HG03442 (cell line): Measurements from ENCODE around the gene HLX.

Experiments used
- ATAC-seq: cut with Tn5 transposase; IDR thresholded peaks from one replicate; pipeline ENCODE4 v1.9.1; 2021; ENCODE audit warnings: mild to moderate bottlenecking, moderate library complexity; ENCODE audit not compliant: unreplicated experiment

Gene HLX, protein sequence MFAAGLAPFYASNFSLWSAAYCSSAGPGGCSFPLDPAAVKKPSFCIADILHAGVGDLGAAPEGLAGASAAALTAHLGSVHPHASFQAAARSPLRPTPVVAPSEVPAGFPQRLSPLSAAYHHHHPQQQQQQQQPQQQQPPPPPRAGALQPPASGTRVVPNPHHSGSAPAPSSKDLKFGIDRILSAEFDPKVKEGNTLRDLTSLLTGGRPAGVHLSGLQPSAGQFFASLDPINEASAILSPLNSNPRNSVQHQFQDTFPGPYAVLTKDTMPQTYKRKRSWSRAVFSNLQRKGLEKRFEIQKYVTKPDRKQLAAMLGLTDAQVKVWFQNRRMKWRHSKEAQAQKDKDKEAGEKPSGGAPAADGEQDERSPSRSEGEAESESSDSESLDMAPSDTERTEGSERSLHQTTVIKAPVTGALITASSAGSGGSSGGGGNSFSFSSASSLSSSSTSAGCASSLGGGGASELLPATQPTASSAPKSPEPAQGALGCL

GRCh38 chr1:220879076-220879508, at the start of gene HLX:
TSS of gene HLX (plus strand) at chr1:220879443. CDS start at chr1:220879858, 415 bp downstream.
- ATAC-seq: peak; percentile 53

DNA sequence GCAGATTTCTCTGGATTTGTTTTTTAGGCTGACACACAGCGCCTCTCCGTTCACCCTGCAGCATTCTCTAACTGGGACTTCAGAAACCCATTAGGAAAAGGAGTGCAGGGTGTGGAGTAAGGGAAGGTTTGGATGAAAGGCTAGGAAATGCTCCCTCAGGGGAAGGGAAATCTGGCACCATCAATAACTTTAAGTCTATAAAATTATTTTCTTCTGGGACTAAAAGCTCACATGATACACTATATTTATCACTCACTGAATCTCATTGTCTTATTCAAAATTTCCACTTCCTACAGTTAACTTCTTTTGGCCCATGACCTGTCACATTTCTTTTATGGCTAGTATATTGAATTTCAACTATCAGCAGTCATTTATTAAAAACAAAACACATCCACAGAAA, 45.8 kb upstream of the HLX start:
- ATAC-seq: no peak

GRCh38 chr1:220834155-220834870, 44.9 kb upstream of the HLX start:
- ATAC-seq: no peak

DNA sequence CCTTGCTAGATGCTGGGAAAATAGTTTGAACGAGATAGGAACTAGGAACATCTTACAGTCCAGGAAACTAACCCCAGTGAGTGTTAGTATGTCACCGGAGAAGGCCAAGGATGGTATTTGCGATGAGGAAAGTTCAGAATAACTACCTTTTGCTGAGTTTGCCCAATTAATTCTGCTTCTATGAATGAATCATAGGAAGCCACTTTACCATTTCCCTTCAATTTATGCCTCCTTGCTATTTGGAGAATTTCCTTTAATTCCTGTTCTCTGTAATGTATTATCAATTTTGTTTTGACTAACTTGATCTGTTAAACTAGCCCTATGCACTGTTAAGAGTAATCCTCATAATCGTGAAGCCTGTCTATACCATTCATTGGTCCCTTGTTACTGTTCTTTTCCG, 40.7 kb upstream of the HLX start:
- ATAC-seq: no peak

GRCh38 chr1:220839474-220839873, 39.8 kb upstream of the HLX start:
- ATAC-seq: no peak

DNA sequence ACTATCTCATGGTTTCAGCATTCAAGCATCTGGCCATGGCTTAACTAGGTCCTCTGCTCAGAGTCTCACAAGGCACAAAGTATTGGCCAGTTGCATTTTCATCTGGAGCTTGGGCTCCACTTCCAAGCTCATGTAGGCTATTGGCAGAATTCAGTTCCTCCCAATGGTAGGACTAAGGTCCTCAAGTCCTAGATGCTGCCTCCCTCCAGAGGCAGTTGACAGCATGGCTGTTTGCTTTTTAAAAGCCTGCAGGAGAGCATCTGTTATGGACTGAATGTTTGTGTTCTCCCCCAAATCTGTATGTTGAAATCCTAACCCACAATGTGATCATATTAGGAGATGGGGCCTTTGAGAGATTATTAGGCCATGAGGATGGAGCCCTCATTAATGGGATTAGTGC, 38.0 kb upstream of the HLX start:
- no peak for ATAC-seq

GRCh38 chr1:220843481-220844011, 35.7 kb upstream of the HLX start:
- no peak for ATAC-seq

DNA sequence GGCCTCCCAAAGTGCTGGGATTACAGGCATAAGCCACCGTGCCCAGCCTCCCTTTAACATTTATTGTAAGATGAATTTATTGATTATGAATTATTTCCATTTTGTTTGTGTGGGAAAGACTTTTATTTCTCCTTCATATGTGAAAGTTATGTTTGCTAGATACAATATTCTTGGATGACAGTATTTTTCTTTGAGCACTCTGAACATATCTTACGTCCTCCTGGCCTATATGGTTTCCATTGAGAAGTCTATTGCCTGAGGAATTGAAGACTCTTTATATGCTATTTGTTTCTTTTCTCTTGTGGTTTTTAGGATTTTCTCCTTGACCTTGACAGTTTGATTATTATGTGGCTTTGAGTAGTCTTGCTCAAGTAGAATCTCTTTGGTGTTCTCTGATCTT, 26.8 kb upstream of the HLX start:
- no peak for ATAC-seq

GRCh38 chr1:220872296-220872695, 6.9 kb upstream of the HLX start:
- no peak for ATAC-seq

DNA sequence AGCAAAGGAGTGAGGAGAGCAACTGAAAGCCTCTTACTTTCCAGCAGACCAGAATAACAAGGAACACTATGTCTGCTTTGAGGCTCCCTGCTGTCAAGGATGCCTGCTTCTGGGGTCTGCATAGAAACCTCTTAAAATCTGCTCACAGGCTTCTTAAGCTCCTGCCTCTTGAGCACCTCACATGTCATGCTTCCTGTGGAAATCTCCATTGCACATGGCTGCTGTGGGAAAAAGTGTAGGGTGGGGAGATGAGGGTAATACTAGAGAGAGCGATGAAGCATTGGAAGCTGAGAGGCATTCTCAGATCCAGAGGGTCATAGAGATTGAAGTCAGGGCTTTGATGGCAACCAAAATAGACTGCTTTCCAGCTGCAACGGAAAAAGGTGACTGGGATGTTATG, 6.2 kb upstream of the HLX start:
- no peak for ATAC-seq

GRCh38 chr1:220873868-220874655, 5.2 kb upstream of the HLX start:
- no peak for ATAC-seq

DNA sequence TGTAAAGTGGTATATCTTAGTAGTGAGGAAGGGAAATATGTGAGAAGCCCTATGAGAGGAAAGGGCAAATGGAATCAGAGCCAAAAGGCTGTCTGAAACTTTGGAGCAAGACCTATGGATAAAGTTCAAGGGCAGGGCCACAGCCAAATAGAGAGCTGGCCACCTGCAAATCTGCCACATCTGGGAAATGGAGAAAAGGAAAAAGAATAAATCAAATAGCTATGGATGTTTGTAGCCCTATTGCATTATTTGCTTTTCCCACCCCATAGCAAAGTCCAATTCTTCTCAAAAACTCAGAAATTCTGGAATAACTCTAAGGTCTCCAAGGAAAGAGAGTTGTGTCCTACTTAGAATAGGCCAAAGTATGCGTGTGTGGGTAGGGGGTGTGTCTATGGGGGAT, 4.0 kb upstream of the HLX start:
- ATAC-seq: no peak

DNA sequence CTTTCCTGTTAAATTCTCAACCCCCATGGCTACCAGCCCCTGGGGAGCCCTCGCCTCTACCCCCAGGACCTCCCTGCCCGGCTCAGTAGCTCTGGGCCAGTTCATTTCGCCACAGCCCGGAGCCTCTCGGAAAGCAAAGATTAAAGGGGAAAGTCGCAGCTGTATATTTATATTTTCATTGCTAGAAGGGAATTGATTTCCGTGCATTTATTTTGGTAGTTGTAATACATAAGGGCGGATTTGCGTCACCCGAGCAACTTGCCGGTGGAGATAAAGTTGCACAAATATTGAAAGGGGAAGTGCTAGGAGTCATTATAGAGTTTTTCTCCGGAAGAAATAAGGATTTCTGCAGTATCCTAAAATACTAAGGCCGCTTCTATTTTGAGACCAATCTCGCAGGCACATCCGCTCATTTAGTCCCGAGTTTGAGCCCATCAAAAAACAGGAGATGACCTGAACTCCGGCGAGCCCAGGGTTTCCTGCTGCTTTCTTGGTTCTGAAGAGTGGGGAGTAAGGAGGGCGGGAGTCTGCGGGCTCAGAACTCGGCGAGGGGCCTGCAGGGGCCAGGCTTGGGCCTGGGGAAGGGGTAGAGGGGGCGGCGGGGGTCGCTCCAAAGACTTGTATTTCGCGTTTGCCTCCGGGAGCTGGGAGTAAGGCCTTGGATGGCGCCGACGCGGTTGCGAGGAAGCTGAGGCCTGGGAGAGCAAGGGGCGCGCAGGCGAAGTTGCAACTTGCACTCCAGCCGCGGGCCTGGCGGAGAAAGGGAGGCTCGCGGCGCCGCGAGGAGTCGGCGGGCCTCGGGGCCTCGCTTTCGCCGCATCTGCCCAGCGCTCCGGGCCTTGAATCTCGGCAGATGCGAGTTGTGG, 2.5 kb upstream of the HLX start:
- ATAC-seq: no peak

DNA sequence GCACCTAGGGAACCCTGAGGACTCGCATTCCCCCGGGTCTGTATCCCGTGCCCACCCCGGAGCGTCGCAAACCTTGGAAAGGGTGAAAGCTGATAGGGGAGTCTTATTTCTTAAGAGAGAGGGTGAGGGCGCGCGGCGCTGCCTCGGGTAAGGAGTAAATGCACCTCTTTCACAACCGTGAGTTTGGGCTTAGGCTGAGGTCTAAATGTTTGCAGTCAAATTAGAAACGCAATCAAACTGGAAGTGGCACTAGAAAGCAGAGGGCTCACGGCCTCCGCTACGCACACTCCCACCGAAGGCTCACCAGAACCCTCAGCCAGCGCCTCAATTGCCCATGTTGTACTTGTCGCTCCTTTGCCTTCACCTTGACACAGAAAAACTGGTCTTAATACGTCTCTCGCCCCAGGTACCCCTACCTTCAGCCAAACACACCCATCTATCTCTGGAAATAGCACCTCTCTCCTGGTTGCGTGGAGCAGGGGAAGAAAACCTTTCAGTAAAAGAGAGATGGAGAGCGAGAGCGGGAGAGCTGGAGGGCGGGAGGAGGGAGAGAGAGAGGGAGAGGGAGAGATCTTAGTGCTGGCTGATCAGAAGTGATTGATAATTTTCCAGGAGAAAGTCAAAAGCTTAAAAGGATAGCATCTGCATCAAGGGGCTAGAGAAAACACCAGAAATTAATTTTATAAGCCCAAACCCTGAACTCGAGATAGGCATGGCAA, 1.7 kb upstream of the HLX start:
- ATAC-seq: no peak

- peak; percentile 5 for ATAC-seq
Observed at GRCh38 chr1:220878191-220879075, 810 bp upstream of the HLX start.

- ATAC-seq: peak; percentile 37
Observed at GRCh38 chr1:220879509-220880361, 492 bp downstream of the HLX start.

- no peak for ATAC-seq
Observed at GRCh38 chr1:220880362-220880670, 1.1 kb downstream of the HLX start.
